HEK293 (cell line): Measurements from ENCODE around the gene VRK1.

Experiments
- CTCF ChIA-PET: fragments of 350-600 bp; formaldehyde crosslinking; extraction: SDS; loops from one replicate; lab custom pipeline; 2021; ENCODE audit warnings: antibody characterized with exemption; lab: Yijun Ruan, JAX
- POLR2A ChIA-PET: fragments of 300-600 bp; formaldehyde crosslinking; extraction: SDS; loops from one replicate; lab custom pipeline; 2020; ENCODE audit warnings: antibody characterized with exemption, inconsistent platforms; lab: Yijun Ruan, JAX
- H3K27ac ChIP-seq: fragments of 200-500 bp; sonication (Bioruptor generic); 2 replicates; pipeline ENCODE4 v1.5.1; 2014; ENCODE audit warnings: low read depth, low read length, control low read depth, inconsistent platforms; ENCODE audit errors: extremely low read depth
- H3K36me3 ChIP-seq, 2 experiments: fragments of 200-500 bp in 1 of 2; sonication (Bioruptor generic) in 1 of 2; 1 replicate in 1 of 2; 2 replicates in 1 of 2; pipeline ENCODE4 v1.5.1; 2014 to 2017; ENCODE audit warnings: inconsistent platforms in 2 of 2, low read length in 2 of 2; ENCODE audit not compliant: control insufficient read depth in 2 of 2, insufficient read depth in 1 of 2
- H3K4me1 ChIP-seq: fragments of 200-500 bp; sonication (Bioruptor generic); 2 replicates; pipeline ENCODE4 v1.5.1; 2014; ENCODE audit warnings: mild to moderate bottlenecking, low read length, inconsistent platforms; ENCODE audit not compliant: control insufficient read depth, insufficient read depth
- H3K4me3 ChIP-seq: 2 replicates; pipeline ENCODE4 v1.5.1; 2011; ENCODE audit warnings: low read depth, mild to moderate bottlenecking, control low read depth, low read length, moderate library complexity
- H3K9me3 ChIP-seq: fragments of 200-500 bp; sonication (Bioruptor generic); 2 replicates; pipeline ENCODE4 v1.5.1; 2014; ENCODE audit warnings: low read depth, low read length, inconsistent platforms; ENCODE audit not compliant: control insufficient read depth, insufficient read depth
- BCL11A ChIP-seq: fragments of 450-650 bp; formaldehyde crosslinking; IDR thresholded peaks from 2 replicates; pipeline ENCODE4 v1.5.1; 2016; ENCODE audit warnings: low read depth, missing biosample characterization, missing genetic modification characterization
- GLI4 ChIP-seq: fragments of 450-650 bp; formaldehyde crosslinking; IDR thresholded peaks from 2 replicates; pipeline ENCODE4 v1.5.1; 2016; ENCODE audit warnings: missing biosample characterization, missing genetic modification characterization
- GLIS2 ChIP-seq: fragments of 450-650 bp; formaldehyde crosslinking; IDR thresholded peaks from 2 replicates; pipeline ENCODE4 v1.5.1; 2016; ENCODE audit warnings: missing biosample characterization, missing genetic modification characterization
- KLF1 ChIP-seq: fragments of 450-650 bp; formaldehyde crosslinking; IDR thresholded peaks from 2 replicates; pipeline ENCODE4 v1.5.1; 2016; ENCODE audit warnings: missing biosample characterization, missing genetic modification characterization
- KLF8 ChIP-seq: fragments of 450-650 bp; formaldehyde crosslinking; IDR thresholded peaks from 2 replicates; pipeline ENCODE4 v1.5.1; 2016; ENCODE audit warnings: missing biosample characterization, missing genetic modification characterization
- REPIN1 ChIP-seq: fragments of 450-650 bp; formaldehyde crosslinking; IDR thresholded peaks from 2 replicates; pipeline ENCODE4 v1.5.1; 2017; ENCODE audit warnings: missing biosample characterization, missing genetic modification characterization, low read depth
- SCRT2 ChIP-seq: fragments of 450-650 bp; formaldehyde crosslinking; IDR thresholded peaks from 2 replicates; pipeline ENCODE4 v1.5.1; 2016; ENCODE audit warnings: missing biosample characterization, missing genetic modification characterization
- ZBTB21 ChIP-seq: fragments of 450-650 bp; formaldehyde crosslinking; IDR thresholded peaks from 2 replicates; pipeline ENCODE4 v1.5.1; 2017; ENCODE audit warnings: missing biosample characterization, missing genetic modification characterization
- ZFP3 ChIP-seq: fragments of 450-650 bp; formaldehyde crosslinking; IDR thresholded peaks from 2 replicates; pipeline ENCODE4 v1.5.1; 2016; ENCODE audit warnings: low read depth, missing biosample characterization, missing genetic modification characterization
- ZNF211 ChIP-seq: fragments of 450-650 bp; formaldehyde crosslinking; IDR thresholded peaks from 2 replicates; pipeline ENCODE4 v1.5.1; 2016; ENCODE audit warnings: low read depth, missing biosample characterization, missing genetic modification characterization
- ZNF214 ChIP-seq: fragments of 450-650 bp; formaldehyde crosslinking; IDR thresholded peaks from 2 replicates; pipeline ENCODE4 v1.5.1; 2017; ENCODE audit warnings: missing biosample characterization, mild to moderate bottlenecking, missing genetic modification characterization, borderline replicate concordance
- ZNF24 ChIP-seq: fragments of 450-650 bp; formaldehyde crosslinking; IDR thresholded peaks from 2 replicates; pipeline ENCODE4 v1.5.1; 2016; ENCODE audit warnings: missing biosample characterization, missing genetic modification characterization
- ZNF274 ChIP-seq, 2 experiments: fragments of 200-500 bp in 1 of 2; fragments of 450-650 bp in 1 of 2; sonication (Bioruptor generic) in 1 of 2; formaldehyde crosslinking in 1 of 2; IDR thresholded peaks; 2 replicates each; pipeline versions ENCODE4 v1.5.1 to v1.6.1; 2014 to 2016; ENCODE audit warnings: borderline replicate concordance in 1 of 2, inconsistent platforms in 1 of 2, low read length in 1 of 2, missing biosample characterization in 1 of 2, missing genetic modification characterization in 1 of 2
- ZNF311 ChIP-seq: fragments of 450-650 bp; formaldehyde crosslinking; IDR thresholded peaks from 2 replicates; pipeline ENCODE4 v1.5.1; 2017; ENCODE audit warnings: missing biosample characterization, missing genetic modification characterization, borderline replicate concordance
- ZNF416 ChIP-seq: fragments of 450-650 bp; formaldehyde crosslinking; IDR thresholded peaks from 2 replicates; pipeline ENCODE4 v1.5.1; 2016; ENCODE audit warnings: missing biosample characterization, missing genetic modification characterization
- ZNF501 ChIP-seq: fragments of 450-650 bp; formaldehyde crosslinking; IDR thresholded peaks from 2 replicates; pipeline ENCODE4 v1.5.1; 2016; ENCODE audit warnings: missing biosample characterization, missing genetic modification characterization
- ZNF561 ChIP-seq: fragments of 450-650 bp; IDR thresholded peaks from 2 replicates; pipeline ENCODE4 v1.5.1; 2018; ENCODE audit warnings: missing biosample characterization, missing genetic modification characterization, borderline replicate concordance
- ZNF585B ChIP-seq: fragments of 450-650 bp; formaldehyde crosslinking; IDR thresholded peaks from 2 replicates; pipeline ENCODE4 v1.5.1; 2016; ENCODE audit warnings: missing biosample characterization, missing genetic modification characterization
- ZNF660 ChIP-seq: fragments of 450-650 bp; IDR thresholded peaks from 2 replicates; pipeline ENCODE4 v1.5.1; 2018; ENCODE audit warnings: missing biosample characterization, mild to moderate bottlenecking, missing genetic modification characterization
- ZNF768 ChIP-seq: fragments of 450-650 bp; formaldehyde crosslinking; IDR thresholded peaks from 2 replicates; pipeline ENCODE4 v1.5.1; 2018; ENCODE audit warnings: missing biosample characterization, mild to moderate bottlenecking, missing genetic modification characterization
- ZSCAN18 ChIP-seq: fragments of 450-650 bp; formaldehyde crosslinking; IDR thresholded peaks from 2 replicates; pipeline ENCODE4 v1.5.1; 2016; ENCODE audit warnings: missing biosample characterization, missing genetic modification characterization
- TF ChIP-seq, protein P1 (sequence below): fragments of 450-650 bp; formaldehyde crosslinking; IDR thresholded peaks from 2 replicates; pipeline ENCODE4 v1.5.1; 2016; ENCODE audit warnings: missing biosample characterization, missing genetic modification characterization
- TF ChIP-seq, protein P2 (sequence below): fragments of 450-650 bp; formaldehyde crosslinking; IDR thresholded peaks from 2 replicates; pipeline ENCODE4 v1.5.1; 2016; ENCODE audit warnings: missing biosample characterization, missing genetic modification characterization

The VRK1 gene

GRCh38 chr14:96905065-96905464 lies 107.9 kb downstream of the VRK1 start:
- peaks cover 0 to 2% of the 10 kb centered on the region in 2 experiments; a peak in 1 of 3 replicates for H3K36me3 ChIP-seq
- no peak for TF ChIP-seq ZNF24 (tag by site-specific recombination)
- peak; percentile 68; the same call in 1 of the 2 replicates for TF ChIP-seq SCRT2 (tag by site-specific recombination)
- TF ChIP-seq ZNF501 = no peak
- no peak for TF ChIP-seq ZNF768
- TF ChIP-seq GLIS2 = no peak
- no peak for TF ChIP-seq BCL11A (tag by site-specific recombination)
- no peak for TF ChIP-seq ZNF311
- no peak for TF ChIP-seq KLF8 (tag by site-specific recombination)
- ChIA-PET POLR2A (no interaction called here), CTCF (no interaction called here)
- peaks cover 20% of the 10 kb centered on the region for H3K4me1 ChIP-seq
- no peak overlapping the region for H3K4me3 ChIP-seq
- H3K27ac ChIP-seq = no peak overlapping the region
- no peaks in the 10 kb centered on the region for H3K9me3 ChIP-seq

- no peak overlapping the region for H3K27ac ChIP-seq
Measured at GRCh38 chr14:96905825-96906224, 108.6 kb downstream of the VRK1 start.

GRCh38 chr14:96906434-96906833 lies 109.3 kb downstream of the VRK1 start:
- Histone ChIP-seq H3K36me3 (peaks cover 0 to 2% of the 10 kb centered on the region in 2 experiments; a peak in 1 of 3 replicates), H3K27ac (no peak overlapping the region), H3K9me3 (no peaks in the 10 kb centered on the region), H3K4me1 (peaks cover 20% of the 10 kb centered on the region), H3K4me3 (no peak overlapping the region)
- CTCF ChIA-PET = no interaction called here
- TF ChIP-seq ZNF274 (IDR thresholded peaks at IDR 0.05; ENCODE audit: low read length) (no peak), ZNF274 (tag by site-specific recombination; IDR thresholded peaks at IDR 0.05; ENCODE audit: borderline replicate concordance) (no peak), ZNF660 (tag by site-specific recombination) (no peak), ZNF561 (tag by site-specific recombination) (no peak), ZNF214 (tag by site-specific recombination) (no peak), ZNF416 (tag by site-specific recombination) (no peak), ZSCAN18 (tag by site-specific recombination) (no peak), GLI4 (tag by site-specific recombination) (no peak), ZNF211 (no peak), ZBTB21 (tag by site-specific recombination) (no peak), ZNF585B (no peak), REPIN1 (tag by site-specific recombination) (no peak), KLF1 (no peak)
- TF ChIP-seq, protein P1, sequence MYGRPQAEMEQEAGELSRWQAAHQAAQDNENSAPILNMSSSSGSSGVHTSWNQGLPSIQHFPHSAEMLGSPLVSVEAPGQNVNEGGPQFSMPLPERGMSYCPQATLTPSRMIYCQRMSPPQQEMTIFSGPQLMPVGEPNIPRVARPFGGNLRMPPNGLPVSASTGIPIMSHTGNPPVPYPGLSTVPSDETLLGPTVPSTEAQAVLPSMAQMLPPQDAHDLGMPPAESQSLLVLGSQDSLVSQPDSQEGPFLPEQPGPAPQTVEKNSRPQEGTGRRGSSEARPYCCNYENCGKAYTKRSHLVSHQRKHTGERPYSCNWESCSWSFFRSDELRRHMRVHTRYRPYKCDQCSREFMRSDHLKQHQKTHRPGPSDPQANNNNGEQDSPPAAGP (tag by site-specific recombination) = no peak
- POLR2A ChIA-PET = no interaction called here

More at GRCh38 chr14:96905825-96906224, 108.6 kb downstream of the VRK1 start:
- H3K36me3 ChIP-seq = peaks cover 0 to 2% of the 10 kb centered on the region in 2 experiments; a peak in 1 of 3 replicates
- no peaks in the 10 kb centered on the region for H3K9me3 ChIP-seq
- no peak overlapping the region for H3K4me3 ChIP-seq
- CTCF ChIA-PET = interaction anchor here (0.5 kb wide), 1 partner anchor 10 kb away, joined by 3 read pairs; no protein-coding TSS in a partner anchor
- POLR2A ChIA-PET = no interaction called here
- TF ChIP-seq ZFP3 (no peak), GLI4 (tag by site-specific recombination) (no peak)
- TF ChIP-seq, protein P2, sequence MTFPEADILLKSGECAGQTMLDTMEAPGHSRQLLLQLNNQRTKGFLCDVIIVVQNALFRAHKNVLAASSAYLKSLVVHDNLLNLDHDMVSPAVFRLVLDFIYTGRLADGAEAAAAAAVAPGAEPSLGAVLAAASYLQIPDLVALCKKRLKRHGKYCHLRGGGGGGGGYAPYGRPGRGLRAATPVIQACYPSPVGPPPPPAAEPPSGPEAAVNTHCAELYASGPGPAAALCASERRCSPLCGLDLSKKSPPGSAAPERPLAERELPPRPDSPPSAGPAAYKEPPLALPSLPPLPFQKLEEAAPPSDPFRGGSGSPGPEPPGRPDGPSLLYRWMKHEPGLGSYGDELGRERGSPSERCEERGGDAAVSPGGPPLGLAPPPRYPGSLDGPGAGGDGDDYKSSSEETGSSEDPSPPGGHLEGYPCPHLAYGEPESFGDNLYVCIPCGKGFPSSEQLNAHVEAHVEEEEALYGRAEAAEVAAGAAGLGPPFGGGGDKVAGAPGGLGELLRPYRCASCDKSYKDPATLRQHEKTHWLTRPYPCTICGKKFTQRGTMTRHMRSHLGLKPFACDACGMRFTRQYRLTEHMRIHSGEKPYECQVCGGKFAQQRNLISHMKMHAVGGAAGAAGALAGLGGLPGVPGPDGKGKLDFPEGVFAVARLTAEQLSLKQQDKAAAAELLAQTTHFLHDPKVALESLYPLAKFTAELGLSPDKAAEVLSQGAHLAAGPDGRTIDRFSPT (tag by site-specific recombination) = no peak
- H3K4me1 ChIP-seq = peaks cover 20% of the 10 kb centered on the region
